Spinal cord (tissue), 10 donors: ENCODE results near the gene HSFX4. TPM values are rescaled to one million over a fixed set of nuclear protein-coding genes. Genes with fewer than 3 reads are reported as not detected.
"Not testable (repeated sequence)": the region's sequence is repeated elsewhere in the genome, so short reads cannot be mapped to it uniquely, and the experiment has no call there.

Source experiments
- DNase-seq, 6 donors: peaks; one replicate each; pipeline versions ENCODE4 v3.0.0 to v3.0.0-alpha.2; 2013 to 2015; ENCODE audit warnings: low spot score in 6 of 6, low read depth in 4 of 6
- H3K27ac ChIP-seq: one replicate; pipeline ENCODE4 v1.5.1; 2013; ENCODE audit warnings: low read depth, low read length, control low read depth
- H3K27me3 ChIP-seq: one replicate; pipeline ENCODE4 v1.6.1; 2013; ENCODE audit warnings: low read length; ENCODE audit not compliant: control insufficient read depth, insufficient read depth
- H3K36me3 ChIP-seq: one replicate; pipeline ENCODE4 v1.6.1; 2013; ENCODE audit warnings: low read length; ENCODE audit not compliant: control insufficient read depth, insufficient read depth
- H3K4me1 ChIP-seq: one replicate; pipeline ENCODE4 v1.6.1; 2013; ENCODE audit warnings: low read length; ENCODE audit not compliant: control insufficient read depth, insufficient read depth
- H3K4me3 ChIP-seq: one replicate; pipeline ENCODE4 v1.5.1; 2013; ENCODE audit warnings: low read depth, low read length, control low read depth
- H3K9me3 ChIP-seq: one replicate; pipeline ENCODE4 v1.6.1; 2013; ENCODE audit warnings: low read length; ENCODE audit not compliant: control insufficient read depth, insufficient read depth
- WGBS: methylation state at CpG from one replicate; pipeline ENCODE4 v1.1.5; 2013; ENCODE audit warnings: missing lambda C conversion rate; ENCODE audit not compliant: insufficient coverage; 5-methylcytosine and 5-hydroxymethylcytosine counted together
- long read RNA-seq, 4 donors: transcript quantifications; one replicate each; lab custom pipeline, GENCODE V29; 2026
- polyA plus RNA-seq, 2 donors: library from polyadenylated mRNA; unstranded; fragments of 120-200 nt; gene quantifications; one replicate each; pipeline ENCODE4 v1.2.1, GENCODE V29; 2013; ENCODE audit not compliant: insufficient read length in 2 of 2
- total RNA-seq, 2 donors: library from RNA; depleted of rRNA in 1 of 2; stranded (reverse); fragments of 120-200 nt in 1 of 2; fragments of >200 nt in 1 of 2; gene quantifications; one replicate each; pipeline versions ENCODE4 v1.2.3 to v1.2.4, GENCODE V29; 2013 to 2014
- donor health status: healthy.

The HSFX4 gene, protein sequence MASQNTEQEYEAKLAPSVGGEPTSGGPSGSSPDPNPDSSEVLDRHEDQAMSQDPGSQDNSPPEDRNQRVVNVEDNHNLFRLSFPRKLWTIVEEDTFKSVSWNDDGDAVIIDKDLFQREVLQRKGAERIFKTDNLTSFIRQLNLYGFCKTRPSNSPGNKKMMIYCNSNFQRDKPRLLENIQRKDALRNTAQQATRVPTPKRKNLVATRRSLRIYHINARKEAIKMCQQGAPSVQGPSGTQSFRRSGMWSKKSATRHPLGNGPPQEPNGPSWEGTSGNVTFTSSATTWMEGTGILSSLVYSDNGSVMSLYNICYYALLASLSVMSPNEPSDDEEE
- not detected for total RNA-seq
- under 1 TPM in 1 of 2 donors, not detected in 1; 0.33 TPM for polyA plus RNA-seq
- long read RNA-seq, donor 1, partial matches to known transcripts = 10 of 10 reads
- long read RNA-seq, donor 1, other reads (novel, unspliced or antisense) = 0 of 10 reads
- long read RNA-seq, donor 2 = 0 reads
- long read RNA-seq, donor 3 = 0 reads
- long read RNA-seq, donor 4 = 0 reads

DNA sequence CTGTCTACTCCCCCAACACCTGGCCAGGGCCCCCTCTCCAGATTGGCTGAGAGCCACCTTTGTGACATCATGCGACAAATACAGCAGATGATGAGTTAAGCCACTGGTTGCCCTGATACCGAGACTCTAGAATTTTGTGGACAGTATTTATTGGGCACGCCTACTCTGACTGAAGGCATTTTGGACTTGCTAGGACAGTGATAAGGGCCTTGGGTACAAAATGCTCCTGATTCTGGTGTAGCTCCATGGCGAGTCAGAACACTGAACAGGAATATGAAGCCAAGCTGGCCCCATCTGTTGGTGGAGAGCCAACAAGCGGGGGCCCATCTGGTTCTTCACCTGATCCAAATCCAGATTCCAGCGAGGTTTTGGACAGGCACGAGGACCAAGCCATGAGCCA is at the start of gene HSFX4:
HSFX4 (plus strand) TSS at position 174 of the 400 bp plus-strand sequence; CDS start at position 246, 72 bp downstream.
- not testable (repeated sequence) for DNase-seq, H3K4me3 ChIP-seq, H3K36me3 ChIP-seq, H3K9me3 ChIP-seq, H3K27me3 ChIP-seq, H3K4me1 ChIP-seq, H3K27ac ChIP-seq
- WGBS = no CpG with 5 or more reads among the region's 7 CpGs

GRCh38 chrX:149881081-149881711 is 48.2 kb upstream of the HSFX4 start, which contains the start of gene MAGEA8:
MAGEA8 (plus strand) TSS chrX:149881183; CDS start chrX:149884273, 3,090 bp downstream.
- no peak within 1 kb of the TSS for H3K4me3 ChIP-seq
- 85% methylated on average over 28 of the region's 33 CpGs for WGBS
- no peak for DNase-seq
- no peaks in the 10 kb centered on the region for H3K4me1 ChIP-seq
- no peaks in the 10 kb centered on the region for H3K9me3 ChIP-seq
- H3K36me3 ChIP-seq = no peaks in the 10 kb centered on the region
- no peak within 1 kb of the TSS for H3K27ac ChIP-seq
- H3K27me3 ChIP-seq = no peaks in the 10 kb centered on the region

DNA sequence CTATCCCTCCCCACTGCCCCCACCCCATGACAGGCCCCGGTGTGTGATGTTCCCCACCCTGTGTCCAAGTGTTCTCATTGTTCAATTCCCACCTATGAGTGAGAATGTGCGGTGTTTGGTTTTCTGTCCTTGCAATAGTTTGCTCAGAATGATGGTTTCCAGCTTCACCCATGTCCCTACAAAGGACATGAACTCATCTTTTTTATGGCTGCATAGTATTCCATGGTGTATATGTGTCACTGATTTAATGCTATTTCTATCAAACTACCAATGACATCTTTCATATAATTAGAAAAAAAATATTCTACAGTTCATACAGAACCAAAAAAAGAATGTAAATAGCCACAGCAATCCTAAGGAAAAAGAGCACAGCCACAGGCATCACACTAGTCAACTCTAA is 38.5 kb upstream of the HSFX4 start:
- not testable (repeated sequence) for H3K27ac ChIP-seq, H3K27me3 ChIP-seq, H3K4me3 ChIP-seq, H3K9me3 ChIP-seq, H3K36me3 ChIP-seq, H3K4me1 ChIP-seq, DNase-seq
- no CpG with 5 or more reads among the region's 2 CpGs for WGBS

DNA sequence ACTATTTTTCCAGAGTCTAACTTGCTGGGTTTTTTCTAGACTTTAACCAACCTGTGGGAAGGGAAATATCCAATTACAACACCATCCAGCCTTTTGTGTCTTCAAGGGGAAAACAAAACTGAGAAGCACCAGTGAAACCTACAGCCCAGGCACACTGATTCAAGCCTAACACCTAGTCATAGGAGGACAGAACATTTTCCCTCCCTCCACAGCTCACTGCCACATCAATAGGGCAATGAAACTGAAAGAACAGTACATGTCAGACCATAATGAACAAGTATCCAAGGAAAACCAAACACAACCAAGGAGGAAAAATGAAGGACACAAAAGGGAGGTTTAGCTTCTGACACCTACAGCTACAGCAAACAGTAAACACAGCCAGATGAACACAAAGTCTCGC is 30.8 kb upstream of the HSFX4 start:
- WGBS = no CpG with 5 or more reads among the region's 1 CpG
- H3K27me3 ChIP-seq = no peaks in the 10 kb centered on the region
- H3K36me3 ChIP-seq = no peaks in the 10 kb centered on the region
- no peak overlapping the region for H3K4me3 ChIP-seq
- H3K9me3 ChIP-seq = no peaks in the 10 kb centered on the region
- H3K4me1 ChIP-seq = no peaks in the 10 kb centered on the region
- no peak overlapping the region for H3K27ac ChIP-seq
- no peak for DNase-seq

- no peaks in the 10 kb centered on the region for H3K9me3 ChIP-seq
- no CpG with 5 or more reads among the region's 6 CpGs for WGBS
- no peaks in the 10 kb centered on the region for H3K4me1 ChIP-seq
- no peaks in the 10 kb centered on the region for H3K36me3 ChIP-seq
- H3K27ac ChIP-seq = no peak overlapping the region
- H3K4me3 ChIP-seq = no peak overlapping the region
- no peak for DNase-seq
- no peaks in the 10 kb centered on the region for H3K27me3 ChIP-seq
These were observed 25.3 kb upstream of the HSFX4 start for GRCh38 chrX:149903889-149904748.

- H3K36me3 ChIP-seq = no peaks in the 10 kb centered on the region
- no peak overlapping the region for H3K27ac ChIP-seq
- no peaks in the 10 kb centered on the region for H3K4me1 ChIP-seq
- DNase-seq = no peak
- H3K27me3 ChIP-seq = no peaks in the 10 kb centered on the region
- H3K9me3 ChIP-seq = no peaks in the 10 kb centered on the region
- 100% methylated on average over 1 of the region's 3 CpGs for WGBS
- H3K4me3 ChIP-seq = no peak overlapping the region
These were observed 21.1 kb upstream of the HSFX4 start for GRCh38 chrX:149908308-149908707.

DNA sequence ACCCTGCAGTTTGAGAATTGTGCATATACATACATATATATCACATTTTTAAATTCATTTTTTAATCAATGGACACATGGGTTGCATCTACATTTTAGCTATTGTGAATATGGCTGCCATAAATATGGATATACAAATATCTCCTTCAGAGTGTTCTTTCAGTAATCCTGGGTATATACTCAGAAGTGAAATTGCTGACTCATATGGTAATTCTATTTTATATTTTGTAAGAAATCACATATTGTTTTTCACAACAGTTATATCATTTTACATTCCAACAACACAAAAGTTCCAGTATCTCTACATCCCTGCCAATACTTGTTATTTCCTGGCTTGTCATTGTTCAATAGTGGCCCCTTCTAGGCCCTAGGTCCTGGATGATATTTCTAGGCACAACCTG is 20.6 kb upstream of the HSFX4 start:
- no peak overlapping the region for H3K4me3 ChIP-seq
- DNase-seq = no peak
- H3K4me1 ChIP-seq = no peaks in the 10 kb centered on the region
- H3K9me3 ChIP-seq = no peaks in the 10 kb centered on the region
- H3K27ac ChIP-seq = no peak overlapping the region
- no peaks in the 10 kb centered on the region for H3K36me3 ChIP-seq
- H3K27me3 ChIP-seq = no peaks in the 10 kb centered on the region

GRCh38 chrX:149909324-149910177 is 19.8 kb upstream of the HSFX4 start:
- H3K4me1 ChIP-seq = no peaks in the 10 kb centered on the region
- DNase-seq = no peak
- H3K27ac ChIP-seq = no peak overlapping the region
- no peaks in the 10 kb centered on the region for H3K36me3 ChIP-seq
- WGBS = 68% methylated on average over 4 of the region's 4 CpGs
- H3K4me3 ChIP-seq = no peak overlapping the region
- no peaks in the 10 kb centered on the region for H3K27me3 ChIP-seq
- H3K9me3 ChIP-seq = no peaks in the 10 kb centered on the region
